ENCODE measurements around the gene GRID2. TPM values are rescaled to one million over a fixed set of nuclear protein-coding genes. Genes with fewer than 3 reads are reported as not detected.

The GRID2 gene
- total RNA-seq, 4 donors from 2014 or later: 0.63 TPM; not detected in 3

DNA sequence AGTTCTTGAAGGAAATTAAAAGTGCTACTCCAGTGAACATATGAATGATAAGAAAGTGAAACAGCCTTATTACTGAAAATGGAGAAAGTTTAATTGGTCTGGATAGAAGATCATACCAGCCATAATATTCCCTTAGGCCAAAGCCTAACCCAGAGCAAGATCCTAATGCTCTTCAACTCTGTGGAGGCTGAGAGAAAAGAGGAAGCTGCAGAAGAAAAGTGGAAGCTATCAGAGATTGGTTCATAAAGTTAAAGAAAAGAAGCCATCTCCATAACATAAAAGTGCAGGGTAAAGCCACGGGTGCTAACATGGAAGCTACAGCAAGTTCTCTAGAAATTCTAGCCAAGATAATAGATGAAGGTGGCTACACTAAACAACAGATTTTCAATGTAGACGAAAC lies 1439.3 kb downstream of the GRID2 start:
- Histone ChIP-seq H3K27me3 (no peaks in the 10 kb centered on the region), H3K9me3 (no peaks in the 10 kb centered on the region), H3K36me3 (no peaks in the 10 kb centered on the region), H3K4me3 (no peak overlapping the region), H3K27ac (no peak overlapping the region), H3K4me1 (no peaks in the 10 kb centered on the region)
- no peak for TF ChIP-seq POLR2A (IDR thresholded peaks at IDR 0.05)
- TF ChIP-seq, protein P1, sequence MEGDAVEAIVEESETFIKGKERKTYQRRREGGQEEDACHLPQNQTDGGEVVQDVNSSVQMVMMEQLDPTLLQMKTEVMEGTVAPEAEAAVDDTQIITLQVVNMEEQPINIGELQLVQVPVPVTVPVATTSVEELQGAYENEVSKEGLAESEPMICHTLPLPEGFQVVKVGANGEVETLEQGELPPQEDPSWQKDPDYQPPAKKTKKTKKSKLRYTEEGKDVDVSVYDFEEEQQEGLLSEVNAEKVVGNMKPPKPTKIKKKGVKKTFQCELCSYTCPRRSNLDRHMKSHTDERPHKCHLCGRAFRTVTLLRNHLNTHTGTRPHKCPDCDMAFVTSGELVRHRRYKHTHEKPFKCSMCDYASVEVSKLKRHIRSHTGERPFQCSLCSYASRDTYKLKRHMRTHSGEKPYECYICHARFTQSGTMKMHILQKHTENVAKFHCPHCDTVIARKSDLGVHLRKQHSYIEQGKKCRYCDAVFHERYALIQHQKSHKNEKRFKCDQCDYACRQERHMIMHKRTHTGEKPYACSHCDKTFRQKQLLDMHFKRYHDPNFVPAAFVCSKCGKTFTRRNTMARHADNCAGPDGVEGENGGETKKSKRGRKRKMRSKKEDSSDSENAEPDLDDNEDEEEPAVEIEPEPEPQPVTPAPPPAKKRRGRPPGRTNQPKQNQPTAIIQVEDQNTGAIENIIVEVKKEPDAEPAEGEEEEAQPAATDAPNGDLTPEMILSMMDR (IDR thresholded peaks at IDR 0.05): no peak
- TF ChIP-seq EP300 (IDR thresholded peaks at IDR 0.05): no peak
- WGBS, 2 donors: 87 to 95% methylated on average over 2 of the region's 2 CpGs
- DNase-seq (ENCODE audit: low spot score in 2 of 2): no peak

DNA sequence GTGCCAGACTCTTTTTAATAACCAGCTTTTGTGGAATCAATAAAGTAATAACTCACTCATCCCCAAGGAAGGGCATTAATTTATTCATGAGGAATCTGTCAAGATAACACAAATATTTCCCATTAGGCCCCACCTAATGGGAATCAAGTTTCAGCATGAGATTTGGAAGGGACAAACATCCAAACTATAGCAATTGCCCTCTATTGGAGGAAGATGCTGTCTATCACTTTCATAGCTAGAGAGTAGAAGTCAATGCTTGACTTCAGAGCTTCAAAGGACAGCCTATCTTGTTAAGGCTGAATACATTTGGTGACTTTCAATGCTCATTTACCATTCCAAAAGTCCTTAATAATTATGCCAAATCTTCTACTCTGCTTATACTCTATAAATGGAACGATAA lies 1439.9 kb downstream of the GRID2 start:
- TF ChIP-seq, protein P1 (IDR thresholded peaks at IDR 0.05): no peak
- 97 to 98% methylated on average over 1 of the region's 1 CpG for WGBS, 2 donors
- no peak overlapping the region for H3K4me3 ChIP-seq
- no peaks in the 10 kb centered on the region for H3K27me3 ChIP-seq
- no peaks in the 10 kb centered on the region for H3K9me3 ChIP-seq
- H3K4me1 ChIP-seq: no peaks in the 10 kb centered on the region
- H3K27ac ChIP-seq: no peak overlapping the region
- no peaks in the 10 kb centered on the region for H3K36me3 ChIP-seq
- DNase-seq (ENCODE audit: low spot score in 2 of 2): no peak

DNA sequence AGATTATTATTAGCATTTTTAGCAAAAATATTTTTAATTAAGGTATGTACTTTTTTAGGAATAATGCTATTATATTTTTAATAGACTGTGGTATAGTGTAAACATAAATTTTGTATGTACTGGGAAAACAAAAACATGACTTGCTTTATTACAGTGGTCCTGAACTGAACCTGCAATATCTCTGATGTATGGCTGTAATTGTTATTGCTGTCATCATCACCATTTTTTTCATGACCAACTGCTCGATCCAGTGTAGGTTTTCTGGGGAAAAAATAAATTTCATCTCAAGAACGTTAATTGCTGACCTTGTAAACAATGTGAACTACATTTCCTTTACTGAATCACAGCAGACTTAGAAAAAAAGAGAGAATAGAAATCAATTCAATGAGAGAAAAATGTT lies 1441.2 kb downstream of the GRID2 start:
- no peak for DNase-seq (ENCODE audit: low spot score in 2 of 2)
- H3K4me3 ChIP-seq: no peak overlapping the region
- 37 to 38% methylated on average over 2 of the region's 2 CpGs for WGBS, 2 donors
- TF ChIP-seq EP300 (IDR thresholded peaks at IDR 0.05) (no peak), POLR2A (IDR thresholded peaks at IDR 0.05) (no peak)
- TF ChIP-seq, protein P1 (IDR thresholded peaks at IDR 0.05): no peak
- no peaks in the 10 kb centered on the region for H3K9me3 ChIP-seq
- no peaks in the 10 kb centered on the region for H3K27me3 ChIP-seq
- no peak overlapping the region for H3K27ac ChIP-seq
- H3K36me3 ChIP-seq: no peaks in the 10 kb centered on the region
- peaks cover 0 to 4% (median 0%) of the 10 kb centered on the region in 4 donors for H3K4me1 ChIP-seq

DNA sequence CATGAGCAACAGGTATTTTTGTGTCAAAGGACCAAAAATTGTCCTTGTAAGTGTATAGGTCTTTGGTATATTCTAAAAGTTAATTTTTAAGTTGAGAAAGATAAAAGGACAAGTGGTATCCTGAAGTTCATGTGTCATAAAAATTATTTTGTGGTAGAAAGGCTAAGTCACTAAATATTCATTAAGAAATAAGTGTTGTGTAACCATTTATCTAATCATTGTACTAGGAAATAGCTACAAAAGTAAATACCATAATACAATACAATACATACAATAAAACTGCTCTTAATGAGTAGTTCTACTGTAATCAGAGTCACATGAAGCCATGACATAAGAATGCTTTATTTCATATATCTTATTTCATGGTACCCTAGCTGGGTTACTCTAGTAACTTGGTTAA lies 1442.3 kb downstream of the GRID2 start:
- Histone ChIP-seq H3K36me3 (no peaks in the 10 kb centered on the region), H3K4me3 (no peak overlapping the region), H3K9me3 (no peaks in the 10 kb centered on the region), H3K4me1 (peaks cover 0 to 4% (median 0%) of the 10 kb centered on the region in 4 donors), H3K27me3 (no peaks in the 10 kb centered on the region), H3K27ac (no peak overlapping the region)
- DNase-seq (ENCODE audit: low spot score in 2 of 2): no peak
- TF ChIP-seq, protein P1 (IDR thresholded peaks at IDR 0.05): no peak

DNA sequence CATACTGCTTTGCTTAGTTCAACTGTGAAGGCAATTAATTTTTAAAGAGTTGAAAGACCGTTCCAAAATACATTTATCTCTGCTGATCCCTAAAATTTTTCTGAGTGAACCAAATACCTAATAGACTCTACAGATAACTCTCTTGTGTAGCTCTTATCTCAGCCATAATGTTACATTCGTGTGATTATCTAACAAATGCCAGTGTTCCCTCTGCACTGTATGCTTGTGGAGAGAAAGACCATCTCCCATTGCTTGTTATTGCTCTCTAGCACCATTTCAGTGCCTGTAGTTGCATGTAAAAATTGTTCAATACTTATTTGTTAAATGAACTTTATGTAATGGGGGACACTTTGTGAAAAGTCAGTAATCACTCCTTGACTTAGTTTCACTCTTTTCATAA lies 1443.5 kb downstream of the GRID2 start:
- TF ChIP-seq POLR2A (IDR thresholded peaks at IDR 0.05) (no peak), EP300 (IDR thresholded peaks at IDR 0.05) (no peak)
- TF ChIP-seq, protein P1 (IDR thresholded peaks at IDR 0.05): no peak
- H3K36me3 ChIP-seq: no peaks in the 10 kb centered on the region
- H3K27me3 ChIP-seq: no peaks in the 10 kb centered on the region
- 56 to 66% methylated on average over 2 of the region's 2 CpGs for WGBS, 2 donors
- no peak overlapping the region for H3K4me3 ChIP-seq
- no peak overlapping the region for H3K27ac ChIP-seq
- no peaks in the 10 kb centered on the region for H3K9me3 ChIP-seq
- DNase-seq (ENCODE audit: low spot score in 2 of 2): no peak
- peaks cover 0 to 4% (median 0%) of the 10 kb centered on the region in 4 donors for H3K4me1 ChIP-seq

All from tibial nerve (tissue), 4 donors.